Activated naive CD8-positive, alpha-beta T cell (primary cell): ENCODE data around the gene EEFSEC.

Experiments
- H3K27ac Mint-ChIP-seq: one replicate; pipeline ENCODE4 v1.8.0; 2021; ENCODE audit warnings: mixed read lengths
- H3K27me3 Mint-ChIP-seq: one replicate; pipeline ENCODE4 v1.8.0; 2021; ENCODE audit warnings: mixed read lengths
- H3K36me3 Mint-ChIP-seq: one replicate; pipeline ENCODE4 v1.8.0; 2021; ENCODE audit warnings: mixed read lengths
- H3K4me1 Mint-ChIP-seq: one replicate; pipeline ENCODE4 v1.8.0; 2021; ENCODE audit warnings: low read depth, mixed read lengths
- H3K4me3 Mint-ChIP-seq: one replicate; pipeline ENCODE4 v1.8.0; 2021; ENCODE audit warnings: mild to moderate bottlenecking, mixed read lengths
- H3K9me3 Mint-ChIP-seq: one replicate; pipeline ENCODE4 v1.8.0; 2021; ENCODE audit warnings: low read depth, mixed read lengths

EEFSEC gene

DNA sequence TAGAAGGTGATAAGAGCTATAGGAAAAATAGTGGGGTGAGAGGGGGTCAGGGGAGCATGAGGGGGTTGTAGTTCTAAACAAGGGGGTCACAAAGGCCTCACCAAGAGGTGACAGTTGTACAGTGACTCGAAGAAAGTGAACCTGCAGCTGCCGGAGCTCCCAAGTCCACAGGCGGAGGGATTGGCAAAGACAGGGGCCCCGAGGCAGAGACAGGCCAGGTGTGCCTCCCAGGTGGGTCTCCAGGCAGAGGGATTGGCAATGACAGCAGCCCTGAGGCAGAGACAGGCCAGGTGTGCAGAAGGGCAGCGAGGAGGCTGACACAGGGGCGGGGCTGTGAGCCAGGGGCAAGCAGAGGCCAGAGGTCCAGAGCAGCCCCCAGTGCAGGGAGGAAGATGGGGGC, 249.7 kb downstream of the EEFSEC start:
- Mint-ChIP-seq H3K36me3 (peaks cover 5% of the 10 kb centered on the region), H3K9me3 (no peaks in the 10 kb centered on the region), H3K27me3 (no peaks in the 10 kb centered on the region), H3K4me1 (no peaks in the 10 kb centered on the region), H3K4me3 (no peak overlapping the region), H3K27ac (no peak overlapping the region)

DNA sequence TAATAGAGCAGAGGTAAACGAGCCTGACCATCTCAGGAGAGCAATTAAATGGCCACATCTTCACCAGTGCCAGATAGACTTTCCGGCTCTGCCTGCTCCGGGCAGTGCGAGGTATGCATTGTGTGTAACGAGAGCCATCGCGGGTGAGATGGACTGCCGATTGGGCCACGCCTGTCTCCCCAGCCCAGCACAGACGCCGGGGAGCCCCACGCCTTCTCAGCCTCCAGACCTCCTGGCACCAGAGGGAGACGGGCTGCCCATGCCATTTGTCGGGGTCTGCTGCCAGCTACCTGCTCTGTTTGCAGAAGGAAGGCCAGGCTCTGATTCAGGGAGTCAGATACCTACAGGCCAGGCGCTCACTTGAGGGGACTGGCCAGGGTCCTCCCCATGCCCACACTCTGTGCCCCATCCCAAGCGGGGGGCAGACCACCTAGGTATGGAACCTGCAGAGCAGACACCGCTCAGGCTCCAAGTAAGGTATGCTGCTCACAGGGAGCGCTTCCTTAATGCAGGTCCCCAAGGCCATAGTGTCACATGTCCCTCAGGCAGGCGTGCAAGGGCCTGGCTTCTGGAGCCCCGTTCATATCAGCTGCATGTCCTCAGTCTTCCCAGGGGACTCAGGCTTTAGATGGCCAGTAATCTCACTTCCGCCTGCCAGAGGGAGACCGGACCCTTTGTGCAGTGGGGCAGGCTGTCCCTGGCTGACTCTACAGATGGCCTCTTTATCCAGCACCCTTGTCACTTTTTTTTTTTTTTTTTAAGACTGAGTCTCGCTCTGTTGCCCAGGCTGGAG, 251.2 kb downstream of the EEFSEC start:
- Mint-ChIP-seq H3K4me3 (no peak overlapping the region), H3K27me3 (no peaks in the 10 kb centered on the region), H3K4me1 (no peaks in the 10 kb centered on the region), H3K9me3 (no peaks in the 10 kb centered on the region), H3K36me3 (peaks cover 5% of the 10 kb centered on the region), H3K27ac (no peak overlapping the region)

DNA sequence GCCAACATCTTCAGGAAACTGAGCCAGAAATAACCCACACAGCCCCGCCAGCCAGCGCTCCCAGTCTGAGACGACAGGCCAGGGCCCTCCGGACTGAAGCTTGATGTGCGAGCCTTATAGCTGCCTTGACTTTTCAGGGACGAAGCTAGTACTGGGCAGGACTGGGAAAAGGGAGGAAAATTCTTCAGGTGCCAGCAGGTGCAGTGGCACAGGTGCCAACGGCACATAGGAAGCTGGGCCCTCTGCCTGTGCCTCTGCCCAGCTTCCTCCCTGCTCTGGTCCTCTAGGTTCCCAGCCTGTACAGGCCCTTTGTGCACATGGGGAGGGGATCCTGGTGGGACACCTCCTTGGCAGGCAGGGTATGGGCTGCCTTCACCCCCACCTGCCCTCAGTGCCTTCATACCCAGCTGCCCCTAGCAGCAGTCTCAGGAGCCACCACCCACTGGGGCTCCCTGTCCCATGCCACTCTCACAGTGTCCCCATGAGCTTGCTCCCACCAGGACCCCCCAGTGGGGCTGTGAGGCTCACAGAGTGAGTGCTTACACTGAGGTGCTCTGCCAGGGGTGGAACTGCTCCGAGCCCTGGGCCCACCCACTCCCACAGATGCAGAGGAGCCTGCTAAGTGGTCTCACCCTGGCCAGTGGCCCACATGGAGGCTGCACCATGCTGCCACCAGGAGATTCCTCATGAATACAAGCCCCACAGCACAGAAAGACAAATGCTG, 252.4 kb downstream of the EEFSEC start:
- Mint-ChIP-seq H3K4me1 (no peaks in the 10 kb centered on the region), H3K27ac (no peak overlapping the region), H3K4me3 (no peak overlapping the region), H3K36me3 (peaks cover 5% of the 10 kb centered on the region), H3K27me3 (no peaks in the 10 kb centered on the region), H3K9me3 (no peaks in the 10 kb centered on the region)

DNA sequence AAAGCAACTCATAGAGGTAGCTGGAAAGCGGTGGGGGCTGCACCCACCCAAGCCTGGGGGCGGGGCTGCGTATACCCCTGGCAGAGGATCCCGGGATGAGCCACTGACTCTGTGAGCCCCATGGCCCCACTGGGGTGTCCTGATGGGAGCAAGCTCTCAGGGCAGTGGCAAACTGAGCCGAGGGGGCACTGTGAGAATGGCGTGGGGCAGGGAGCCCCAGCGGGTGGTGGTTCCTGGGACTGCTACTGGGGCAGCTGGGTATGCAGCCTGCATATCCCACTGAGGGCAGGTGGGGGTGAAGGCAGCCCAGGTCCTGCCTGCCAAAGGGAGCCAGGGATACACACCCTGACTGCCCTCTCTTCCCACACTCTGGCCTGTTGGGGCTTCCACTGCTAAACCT, 254.0 kb downstream of the EEFSEC start:
- H3K4me1 Mint-ChIP-seq: no peaks in the 10 kb centered on the region
- H3K27ac Mint-ChIP-seq: no peak overlapping the region
- H3K27me3 Mint-ChIP-seq: no peaks in the 10 kb centered on the region
- peaks cover 3% of the 10 kb centered on the region for H3K36me3 Mint-ChIP-seq
- no peaks in the 10 kb centered on the region for H3K9me3 Mint-ChIP-seq
- H3K4me3 Mint-ChIP-seq: no peak overlapping the region

DNA sequence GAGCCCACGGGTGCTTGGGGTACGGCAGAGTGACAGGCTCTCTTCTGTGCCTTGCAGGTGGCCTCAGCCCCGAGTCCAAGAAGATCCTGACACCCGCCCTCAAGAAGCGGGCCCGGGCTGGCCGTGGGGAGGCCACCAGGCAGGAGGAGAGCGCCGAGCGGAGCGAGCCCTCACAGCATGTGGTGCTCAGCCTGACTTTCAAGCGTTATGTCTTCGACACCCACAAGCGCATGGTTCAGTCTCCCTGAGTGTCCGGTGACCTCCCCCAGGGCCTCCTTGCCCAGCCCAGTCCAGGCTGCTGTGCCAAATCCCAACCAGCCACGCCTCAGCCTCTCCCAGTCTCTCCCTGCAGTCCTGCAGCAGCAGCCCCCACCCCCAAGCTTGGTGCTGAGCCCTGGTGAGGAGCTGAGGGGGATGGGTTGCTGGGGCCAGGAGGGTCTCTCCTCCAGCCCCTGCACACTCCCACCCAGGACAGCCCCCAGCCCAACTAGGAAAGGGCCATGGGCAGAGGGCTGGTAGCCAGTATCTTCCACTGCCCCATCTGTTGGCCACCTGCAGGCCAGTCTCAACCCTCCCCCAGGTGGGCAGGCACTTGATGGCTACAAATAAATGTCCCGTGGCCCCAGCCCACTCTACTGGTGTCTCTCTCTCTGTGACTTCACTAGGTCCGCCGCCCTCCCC, 254.9 kb downstream of the EEFSEC start:
- Mint-ChIP-seq H3K4me1 (no peaks in the 10 kb centered on the region), H3K4me3 (no peak overlapping the region), H3K27me3 (no peaks in the 10 kb centered on the region), H3K36me3 (peaks cover 2% of the 10 kb centered on the region), H3K9me3 (no peaks in the 10 kb centered on the region), H3K27ac (no peak overlapping the region)

DNA sequence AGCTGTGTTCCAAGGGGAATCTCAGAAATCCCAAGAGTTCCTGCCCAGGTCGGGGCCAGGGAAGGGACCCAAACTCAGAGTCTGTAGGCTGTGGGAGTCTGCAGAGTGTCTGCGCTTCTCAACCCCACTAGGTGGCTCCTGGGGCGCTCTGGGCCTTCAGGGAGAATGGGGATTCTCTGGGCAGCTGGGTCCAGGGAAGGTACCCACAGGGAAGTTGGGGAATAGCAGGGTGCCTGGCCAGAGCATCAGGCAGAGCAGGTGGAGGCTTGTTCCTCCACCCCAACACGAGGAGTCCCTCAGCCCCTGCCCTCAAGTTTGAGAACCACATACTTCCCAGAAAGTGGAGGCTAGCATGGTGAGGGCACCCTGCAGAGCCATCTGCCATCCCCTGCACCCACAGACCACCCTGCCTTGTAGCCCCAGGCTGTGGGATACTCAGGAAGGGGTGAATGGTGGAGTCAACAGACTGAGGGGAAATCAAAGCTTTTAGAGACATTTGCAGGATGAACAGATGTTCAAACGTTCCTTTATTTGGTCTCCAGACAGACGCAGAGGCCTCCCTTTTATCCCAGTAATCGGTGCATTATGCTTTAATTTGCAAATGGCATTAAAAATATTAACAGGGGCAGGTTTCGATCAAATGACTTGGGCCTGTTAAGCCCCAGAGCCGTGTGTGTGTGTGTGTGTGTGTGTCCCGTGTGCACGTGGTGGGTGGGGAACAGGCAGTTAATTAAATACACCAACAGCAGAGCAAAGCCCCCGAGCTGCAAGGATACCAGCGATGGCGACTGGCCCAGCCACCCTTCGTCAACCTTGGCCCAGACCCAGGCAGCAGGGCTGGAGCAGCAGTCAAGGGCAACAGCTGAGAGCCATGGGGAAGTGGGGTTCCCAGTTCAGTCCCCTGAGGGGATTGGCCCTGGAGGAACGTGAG, 255.7 kb downstream of the EEFSEC start:
- Mint-ChIP-seq H3K4me1 (no peaks in the 10 kb centered on the region), H3K4me3 (no peak overlapping the region), H3K27ac (no peak overlapping the region), H3K36me3 (peaks cover 2% of the 10 kb centered on the region), H3K9me3 (no peaks in the 10 kb centered on the region), H3K27me3 (no peaks in the 10 kb centered on the region)

DNA sequence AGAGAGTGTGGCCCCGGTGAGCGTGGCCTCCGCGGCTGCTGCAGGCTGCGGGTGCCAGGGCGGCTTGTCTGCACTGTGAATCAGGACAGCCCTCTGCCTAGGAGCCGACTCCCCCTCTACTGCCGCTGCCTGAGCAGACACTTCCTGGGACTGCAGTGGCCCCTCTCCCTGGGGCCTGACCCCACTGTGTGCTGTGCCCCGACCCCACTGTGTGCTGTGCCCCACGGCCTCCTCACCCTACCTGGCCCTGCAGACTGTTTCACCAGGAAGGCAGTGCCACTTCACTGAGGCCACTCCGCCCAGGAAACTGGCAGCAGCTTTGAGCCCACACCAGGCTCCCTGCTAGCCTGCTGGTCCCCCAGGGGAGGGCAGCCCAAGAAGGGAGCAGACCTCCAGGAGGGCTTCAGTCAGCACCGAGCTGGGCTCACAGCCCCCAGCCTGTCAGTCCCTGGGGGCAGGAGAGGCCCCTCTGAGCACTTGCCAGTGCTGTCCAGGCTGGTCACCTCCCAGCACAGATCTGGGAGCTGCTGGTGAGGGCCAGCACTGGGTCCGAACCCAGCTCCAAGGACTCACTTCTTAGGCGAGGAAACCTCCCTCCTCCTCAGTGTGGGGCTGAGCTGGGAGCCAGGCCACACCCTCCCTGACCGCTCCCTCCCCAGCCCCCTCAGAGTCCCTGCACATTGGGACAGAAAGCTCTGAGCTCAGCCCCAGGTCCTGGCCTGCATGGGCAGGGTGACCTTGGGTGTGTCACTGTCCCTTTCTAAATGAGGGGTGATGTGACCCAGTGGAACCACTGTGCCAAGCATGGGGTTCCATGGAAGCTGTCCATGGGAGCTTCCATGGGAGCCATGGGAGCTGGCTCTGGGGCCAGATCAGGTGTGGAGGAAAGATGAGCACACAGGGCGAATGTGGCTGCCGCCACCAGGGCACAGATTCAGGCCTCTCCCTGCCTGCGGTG, 256.6 kb downstream of the EEFSEC start:
- Mint-ChIP-seq H3K4me3 (no peak overlapping the region), H3K36me3 (peaks cover 2% of the 10 kb centered on the region), H3K4me1 (no peaks in the 10 kb centered on the region), H3K27ac (no peak overlapping the region), H3K27me3 (no peaks in the 10 kb centered on the region), H3K9me3 (no peaks in the 10 kb centered on the region)

DNA sequence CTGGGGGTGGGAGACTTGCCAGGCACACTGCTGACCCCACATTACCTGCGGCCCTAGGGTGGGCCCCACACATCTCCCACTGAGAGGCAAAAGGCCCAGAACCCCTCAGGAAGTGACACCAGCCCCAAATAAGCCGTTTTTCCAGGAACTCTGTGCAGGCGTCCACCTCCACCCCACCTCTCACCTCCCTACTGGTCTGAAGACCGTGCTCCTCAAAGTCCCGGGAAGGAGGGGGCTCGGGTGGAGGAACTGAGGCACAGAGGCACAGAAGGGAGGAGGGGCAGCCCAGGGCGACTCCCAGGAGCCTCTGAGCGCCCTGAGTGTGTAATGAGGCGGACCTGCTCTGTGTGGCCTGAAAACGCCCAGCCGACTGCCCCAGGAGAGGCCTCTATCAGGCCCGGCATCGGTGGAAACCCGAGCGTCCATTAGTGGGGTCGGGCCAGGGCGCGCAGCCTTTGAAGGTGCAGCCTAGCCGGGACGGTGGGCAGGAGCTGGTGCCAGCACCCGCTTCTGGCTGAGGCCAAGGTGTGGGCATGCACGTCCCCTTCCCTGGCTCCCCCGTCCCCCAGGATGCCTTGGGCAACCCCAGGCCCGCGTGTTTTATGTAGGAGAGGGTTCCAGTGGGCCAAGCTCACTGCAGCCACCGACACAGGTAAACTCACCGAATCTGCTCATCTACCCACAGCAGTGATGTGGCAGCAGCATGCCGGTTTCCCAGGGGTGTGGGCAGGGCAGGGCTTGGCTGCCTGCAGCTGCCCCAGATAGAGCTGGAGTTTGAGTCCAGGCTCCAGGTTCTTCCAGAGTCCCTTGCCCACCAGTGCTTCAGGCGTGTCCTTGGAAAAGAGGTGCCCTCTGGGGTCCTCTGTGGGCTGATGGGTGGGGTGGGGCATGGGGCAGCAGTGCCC, 257.6 kb downstream of the EEFSEC start:
- Mint-ChIP-seq H3K4me1 (no peaks in the 10 kb centered on the region), H3K27me3 (no peaks in the 10 kb centered on the region), H3K27ac (no peak overlapping the region), H3K4me3 (no peak overlapping the region), H3K9me3 (no peaks in the 10 kb centered on the region), H3K36me3 (peaks cover 2% of the 10 kb centered on the region)

DNA sequence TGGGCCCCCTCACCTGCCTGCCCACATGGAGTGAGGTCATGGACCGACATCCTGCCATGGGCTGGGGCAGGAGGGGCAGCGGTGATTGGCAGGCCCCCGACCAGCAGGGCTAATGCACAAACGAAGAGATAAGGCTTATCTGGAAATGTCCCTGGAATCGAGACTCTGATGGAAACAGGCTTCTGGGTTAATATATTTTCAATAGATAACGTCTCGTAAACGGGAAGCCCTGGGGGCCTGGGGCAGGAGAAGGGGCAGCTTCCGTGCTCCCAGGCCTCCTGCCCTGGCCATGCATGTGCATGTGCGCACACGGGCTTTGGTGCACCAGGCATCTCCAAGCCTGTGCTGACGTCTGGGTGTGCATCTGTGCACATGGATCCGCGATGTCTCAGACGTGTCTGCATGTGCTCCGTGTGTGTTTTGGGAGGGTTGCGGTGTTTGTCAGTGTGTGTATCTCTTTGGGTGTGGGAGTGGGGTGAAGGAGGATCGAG, 258.3 kb downstream of the EEFSEC start:
- H3K4me3 Mint-ChIP-seq: no peak overlapping the region
- H3K27me3 Mint-ChIP-seq: no peaks in the 10 kb centered on the region
- H3K27ac Mint-ChIP-seq: peak overlapping the region; percentile 58
- H3K36me3 Mint-ChIP-seq: peaks cover 2% of the 10 kb centered on the region
- H3K9me3 Mint-ChIP-seq: no peaks in the 10 kb centered on the region
- H3K4me1 Mint-ChIP-seq: no peaks in the 10 kb centered on the region

DNA sequence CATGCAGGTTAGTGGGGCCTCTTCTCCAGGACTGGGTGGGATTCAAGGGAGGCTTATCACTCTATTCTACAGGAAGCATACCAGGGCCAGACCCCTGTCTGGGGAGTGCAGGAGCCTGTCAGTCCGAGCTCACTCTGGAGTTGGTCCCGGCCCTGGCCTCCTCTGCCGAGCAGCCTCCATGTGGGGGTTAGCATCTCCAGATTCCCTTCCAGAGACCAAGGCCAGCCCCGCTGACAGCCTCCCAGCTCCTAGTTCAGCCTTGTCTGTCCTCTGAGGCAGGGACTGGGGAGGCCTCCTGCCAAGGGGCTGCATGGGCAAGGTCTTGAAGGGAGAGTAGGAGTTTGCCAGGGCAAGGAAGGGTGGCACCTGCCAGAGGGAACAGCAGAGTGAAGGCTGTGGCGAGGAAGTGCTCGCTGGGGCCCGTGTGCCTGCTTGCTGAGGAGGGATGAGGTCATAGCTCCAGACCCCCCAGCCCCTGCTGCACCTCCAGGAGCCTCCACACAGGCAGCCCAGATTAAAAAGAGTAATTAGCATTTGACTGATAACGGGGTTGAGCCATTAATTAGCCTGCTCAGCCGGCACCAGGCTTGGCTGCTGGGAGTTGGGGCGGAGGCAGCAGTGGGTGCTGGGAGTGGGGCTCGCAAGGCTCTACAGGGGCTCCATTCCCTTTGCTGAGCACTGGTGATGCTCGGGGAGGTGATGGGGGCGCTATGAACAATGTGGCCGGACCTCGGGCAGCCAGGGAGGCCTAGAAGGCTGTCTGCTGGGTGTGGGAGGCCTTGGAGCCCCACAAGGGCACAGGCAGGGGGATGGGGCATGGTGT, 259.1 kb downstream of the EEFSEC start:
- Mint-ChIP-seq H3K4me1 (no peaks in the 10 kb centered on the region), H3K9me3 (no peaks in the 10 kb centered on the region), H3K27ac (peak overlapping the region; percentile 58), H3K4me3 (no peak overlapping the region), H3K27me3 (no peaks in the 10 kb centered on the region), H3K36me3 (no peaks in the 10 kb centered on the region)

DNA sequence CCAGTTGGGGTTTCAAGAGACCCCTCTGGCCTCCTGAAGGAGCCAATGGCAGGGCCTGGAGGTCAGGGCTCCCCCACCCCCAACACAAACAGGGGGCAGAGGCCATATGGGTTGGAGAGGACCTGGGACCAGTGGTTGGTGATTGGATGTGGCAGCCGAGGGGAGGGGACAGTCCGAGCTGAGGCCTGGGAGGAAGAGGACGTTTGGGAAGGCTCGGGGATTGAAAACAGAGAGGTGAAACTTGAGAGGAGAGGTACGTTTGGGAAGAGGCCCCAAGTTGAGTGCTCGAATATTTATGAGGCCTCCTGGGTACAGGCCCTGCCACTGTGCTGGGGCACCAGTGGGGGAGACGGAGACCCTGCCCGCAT, 259.7 kb downstream of the EEFSEC start:
- H3K9me3 Mint-ChIP-seq: no peaks in the 10 kb centered on the region
- H3K36me3 Mint-ChIP-seq: no peaks in the 10 kb centered on the region
- no peaks in the 10 kb centered on the region for H3K27me3 Mint-ChIP-seq
- H3K27ac Mint-ChIP-seq: no peak overlapping the region
- no peaks in the 10 kb centered on the region for H3K4me1 Mint-ChIP-seq
- H3K4me3 Mint-ChIP-seq: no peak overlapping the region

DNA sequence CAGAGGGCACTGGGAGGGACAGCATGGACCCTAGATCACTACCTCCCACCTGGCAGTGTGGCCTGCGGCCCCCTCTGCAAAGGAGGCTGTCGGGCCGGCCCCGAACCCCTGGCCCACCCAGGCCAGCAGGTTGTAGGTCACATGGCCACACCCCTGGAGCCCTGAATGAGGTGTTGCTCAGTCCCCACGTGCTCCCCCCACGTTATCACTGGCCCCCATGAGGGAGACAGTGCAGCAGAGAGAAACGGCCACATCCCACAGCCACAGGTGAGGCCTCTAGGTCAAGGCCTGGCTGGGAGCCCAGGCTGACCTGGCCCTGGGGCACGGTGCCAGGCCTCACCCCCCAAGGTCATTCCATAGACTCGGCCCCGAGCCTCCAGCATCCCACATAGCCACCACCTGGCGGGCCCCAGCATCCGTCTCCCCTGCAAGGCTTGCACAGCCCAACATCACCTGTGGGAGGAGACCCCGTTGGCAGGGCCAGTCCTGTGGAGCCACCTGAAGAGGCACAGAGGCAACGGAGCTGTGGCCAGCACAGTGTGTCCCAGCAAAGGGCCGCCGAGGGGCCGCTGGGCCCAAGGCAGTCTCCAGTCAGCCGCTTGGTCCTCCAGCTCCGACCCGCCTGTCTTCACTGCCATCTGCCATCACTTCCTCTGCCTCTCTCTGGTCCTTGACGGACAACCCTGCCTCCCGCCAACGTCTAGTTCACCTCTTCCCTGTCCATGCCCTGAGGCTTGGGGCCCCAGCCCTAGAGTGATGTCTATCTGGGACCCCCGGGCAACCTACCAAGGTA, 260.3 kb downstream of the EEFSEC start:
- no peaks in the 10 kb centered on the region for H3K27me3 Mint-ChIP-seq
- H3K27ac Mint-ChIP-seq: no peak overlapping the region
- no peaks in the 10 kb centered on the region for H3K36me3 Mint-ChIP-seq
- no peaks in the 10 kb centered on the region for H3K9me3 Mint-ChIP-seq
- no peaks in the 10 kb centered on the region for H3K4me1 Mint-ChIP-seq
- no peak overlapping the region for H3K4me3 Mint-ChIP-seq
